Mesendoderm (in vitro differentiated cells): ENCODE results near the gene GPC4.

Experiments used
- DNase-seq: peaks from one replicate; pipeline ENCODE4 v3.0.0; 2013
- H2AK5ac ChIP-seq: 2 replicates; pipeline ENCODE4 v1.6.1; 2013; ENCODE audit warnings: low read length, inconsistent platforms
- H2BK120ac ChIP-seq: 2 replicates; pipeline ENCODE4 v1.6.1; 2013; ENCODE audit warnings: low read depth, mild to moderate bottlenecking, low read length, moderate library complexity, mixed read lengths
- H2BK15ac ChIP-seq: replicated peaks from 2 replicates; pipeline ENCODE4 v1.6.1; 2013; ENCODE audit warnings: low read depth, mild to moderate bottlenecking, moderate library complexity
- H2BK5ac ChIP-seq: 2 replicates; pipeline ENCODE4 v1.6.1; 2013; ENCODE audit warnings: low read length, inconsistent platforms
- H3K18ac ChIP-seq: 2 replicates; pipeline ENCODE4 v1.6.1; 2013; ENCODE audit warnings: mild to moderate bottlenecking, low read length, mixed read lengths
- H3K23ac ChIP-seq: one replicate; pipeline ENCODE4 v1.6.1; 2013; ENCODE audit warnings: low read length
- H3K27ac ChIP-seq: 2 replicates; pipeline ENCODE4 v1.5.1; 2013; ENCODE audit warnings: low read depth, mild to moderate bottlenecking, inconsistent platforms, low read length, moderate library complexity
- H3K27me3 ChIP-seq: 2 replicates; pipeline ENCODE4 v1.6.1; 2013; ENCODE audit warnings: low read length, control low read depth, mild to moderate bottlenecking, inconsistent platforms; ENCODE audit not compliant: insufficient read depth, poor library complexity
- H3K36me3 ChIP-seq: 2 replicates; pipeline ENCODE4 v1.6.1; 2013; ENCODE audit warnings: low read length, inconsistent platforms; ENCODE audit not compliant: control insufficient read depth, insufficient read depth
- H3K4ac ChIP-seq: one replicate; pipeline ENCODE4 v1.6.1; 2013; ENCODE audit warnings: low read depth, mild to moderate bottlenecking, low read length, moderate library complexity
- H3K4me1 ChIP-seq: 2 replicates; pipeline ENCODE4 v1.6.1; 2013; ENCODE audit warnings: low read depth, low read length, inconsistent platforms; ENCODE audit not compliant: control insufficient read depth
- H3K4me2 ChIP-seq: 2 replicates; pipeline ENCODE4 v1.6.1; 2013; ENCODE audit warnings: low read length
- H3K4me3 ChIP-seq: 2 replicates; pipeline ENCODE4 v1.5.1; 2013; ENCODE audit warnings: mild to moderate bottlenecking, low read length
- H3K56ac ChIP-seq: one replicate; pipeline ENCODE4 v1.6.1; 2013; ENCODE audit warnings: low read length
- H3K79me1 ChIP-seq: 2 replicates; pipeline ENCODE4 v1.6.1; 2013; ENCODE audit warnings: low read length, inconsistent platforms
- H3K79me2 ChIP-seq: 2 replicates; pipeline ENCODE4 v1.6.1; 2013; ENCODE audit warnings: mild to moderate bottlenecking, low read length; ENCODE audit not compliant: control insufficient read depth, insufficient read depth
- H3K9ac ChIP-seq: 2 replicates; pipeline ENCODE4 v1.6.1; 2013; ENCODE audit warnings: low read length, inconsistent platforms
- H4K5ac ChIP-seq: one replicate; pipeline ENCODE4 v1.6.1; 2013; ENCODE audit warnings: low read length
- H4K8ac ChIP-seq: one replicate; pipeline ENCODE4 v1.6.1; 2013; ENCODE audit warnings: low read depth, mild to moderate bottlenecking, control low read depth, low read length, moderate library complexity
- WGBS: extraction: QIAGEN DNeasy Blood & Tissue Kit; methylation state at CpG from one replicate; pipeline ENCODE4 v1.1.7; 2013; ENCODE audit warnings: low lambda C conversion rate, missing lambda C conversion rate; ENCODE audit not compliant: insufficient coverage; ENCODE audit errors: extremely low coverage; 5-methylcytosine and 5-hydroxymethylcytosine counted together

GPC4 gene

GRCh38 chrX:133437356-133437755, 22.1 kb upstream of the GPC4 start:
- H4K8ac ChIP-seq, result no peak overlapping the region
- H4K5ac ChIP-seq, result no peak overlapping the region
- no peak overlapping the region for H3K4me2 ChIP-seq
- H3K18ac ChIP-seq, result peak overlapping the region; percentile 45
- H2BK15ac ChIP-seq, result no peak overlapping the region
- no peak overlapping the region for H3K9ac ChIP-seq
- peak overlapping the region; percentile 87 for H3K4ac ChIP-seq
- no CpG with 5 or more reads among the region's 4 CpGs for WGBS
- no peaks in the 10 kb centered on the region for H3K27me3 ChIP-seq
- peak overlapping the region; percentile 34 for H3K56ac ChIP-seq
- H2BK120ac ChIP-seq, result no peak overlapping the region
- no peaks in the 10 kb centered on the region for H3K36me3 ChIP-seq
- no peaks in the 10 kb centered on the region for H3K79me2 ChIP-seq
- no peak overlapping the region for H2AK5ac ChIP-seq
- H2BK5ac ChIP-seq, result no peak overlapping the region
- peaks cover 6% of the 10 kb centered on the region for H3K4me1 ChIP-seq
- H3K4me3 ChIP-seq, result no peak overlapping the region
- H3K79me1 ChIP-seq, result no peaks in the 10 kb centered on the region
- no peak overlapping the region for H3K23ac ChIP-seq
- DNase-seq, result no peak
- no peak overlapping the region for H3K27ac ChIP-seq

GRCh38 chrX:133435544-133436124, 20.3 kb upstream of the GPC4 start:
- H3K4me2 ChIP-seq, result no peak overlapping the region
- no peak overlapping the region for H3K9ac ChIP-seq
- no peaks in the 10 kb centered on the region for H3K36me3 ChIP-seq
- H2BK120ac ChIP-seq, result no peak overlapping the region
- peaks cover 3% of the 10 kb centered on the region for H3K4me1 ChIP-seq
- no peaks in the 10 kb centered on the region for H3K79me1 ChIP-seq
- no CpG with 5 or more reads among the region's 6 CpGs for WGBS
- H3K56ac ChIP-seq, result peak overlapping the region; percentile 49
- H3K27ac ChIP-seq, result no peak overlapping the region
- H3K18ac ChIP-seq, result no peak overlapping the region
- H3K23ac ChIP-seq, result no peak overlapping the region
- no peak for DNase-seq
- H2BK5ac ChIP-seq, result no peak overlapping the region
- H3K27me3 ChIP-seq, result no peaks in the 10 kb centered on the region
- H3K4ac ChIP-seq, result no peak overlapping the region
- H2AK5ac ChIP-seq, result no peak overlapping the region
- no peak overlapping the region for H2BK15ac ChIP-seq
- no peak overlapping the region for H3K4me3 ChIP-seq
- H3K79me2 ChIP-seq, result no peaks in the 10 kb centered on the region
- H4K8ac ChIP-seq, result no peak overlapping the region
- H4K5ac ChIP-seq, result no peak overlapping the region

- H3K4ac ChIP-seq, result no peak overlapping the region
- no peak overlapping the region for H4K8ac ChIP-seq
- no peak overlapping the region for H4K5ac ChIP-seq
- no peak overlapping the region for H2BK15ac ChIP-seq
- no peaks in the 10 kb centered on the region for H3K36me3 ChIP-seq
- H3K4me3 ChIP-seq, result no peak overlapping the region
- H3K23ac ChIP-seq, result no peak overlapping the region
- no peak overlapping the region for H2AK5ac ChIP-seq
- WGBS, result no CpG with 5 or more reads among the region's 4 CpGs
- H3K4me2 ChIP-seq, result no peak overlapping the region
- no peak overlapping the region for H3K9ac ChIP-seq
- no peak for DNase-seq
- no peak overlapping the region for H2BK120ac ChIP-seq
- H3K79me2 ChIP-seq, result no peaks in the 10 kb centered on the region
- no peak overlapping the region for H3K18ac ChIP-seq
- H3K27me3 ChIP-seq, result no peaks in the 10 kb centered on the region
- no peaks in the 10 kb centered on the region for H3K79me1 ChIP-seq
- H3K27ac ChIP-seq, result no peak overlapping the region
- H2BK5ac ChIP-seq, result no peak overlapping the region
- H3K4me1 ChIP-seq, result peaks cover 3% of the 10 kb centered on the region
- no peak overlapping the region for H3K56ac ChIP-seq
Measured at GRCh38 chrX:133434197-133434820, 19.0 kb upstream of the GPC4 start.

- no peak overlapping the region for H2BK15ac ChIP-seq
- no peak overlapping the region for H4K5ac ChIP-seq
- no peak overlapping the region for H3K23ac ChIP-seq
- H2BK120ac ChIP-seq, result no peak overlapping the region
- no peak overlapping the region for H3K56ac ChIP-seq
- no peaks in the 10 kb centered on the region for H3K4me1 ChIP-seq
- H4K8ac ChIP-seq, result no peak overlapping the region
- no peak for DNase-seq
- no peaks in the 10 kb centered on the region for H3K79me1 ChIP-seq
- H3K18ac ChIP-seq, result no peak overlapping the region
- no peak overlapping the region for H3K27ac ChIP-seq
- no peak overlapping the region for H3K4me3 ChIP-seq
- no peak overlapping the region for H3K4ac ChIP-seq
- H3K27me3 ChIP-seq, result no peaks in the 10 kb centered on the region
- no peaks in the 10 kb centered on the region for H3K36me3 ChIP-seq
- peaks cover 2% of the 10 kb centered on the region for H3K79me2 ChIP-seq
- no CpG with 5 or more reads among the region's 2 CpGs for WGBS
- no peak overlapping the region for H2BK5ac ChIP-seq
- no peak overlapping the region for H2AK5ac ChIP-seq
- no peak overlapping the region for H3K4me2 ChIP-seq
- no peak overlapping the region for H3K9ac ChIP-seq
Measured at GRCh38 chrX:133419911-133420310, 4.6 kb upstream of the GPC4 start.

GRCh38 chrX:133418588-133418987, 3.3 kb upstream of the GPC4 start:
- no CpG with 5 or more reads among the region's 2 CpGs for WGBS
- Histone ChIP-seq H3K4me3 (no peak overlapping the region), H4K8ac (no peak overlapping the region), H4K5ac (no peak overlapping the region), H3K4me2 (no peak overlapping the region), H3K27ac (no peak overlapping the region), H3K9ac (no peak overlapping the region), H2BK15ac (no peak overlapping the region), H3K4me1 (no peaks in the 10 kb centered on the region), H2BK120ac (no peak overlapping the region), H3K79me1 (no peaks in the 10 kb centered on the region), H3K36me3 (no peaks in the 10 kb centered on the region), H3K56ac (no peak overlapping the region), H2AK5ac (no peak overlapping the region), H3K18ac (no peak overlapping the region), H3K4ac (no peak overlapping the region), H3K23ac (no peak overlapping the region), H2BK5ac (no peak overlapping the region), H3K79me2 (peaks cover 12% of the 10 kb centered on the region), H3K27me3 (no peaks in the 10 kb centered on the region)
- no peak for DNase-seq

GRCh38 chrX:133417364-133417763, 2.1 kb upstream of the GPC4 start:
- no peak overlapping the region for H3K4me3 ChIP-seq
- H3K79me1 ChIP-seq, result no peaks in the 10 kb centered on the region
- H3K4me2 ChIP-seq, result no peak overlapping the region
- no peak overlapping the region for H4K8ac ChIP-seq
- H3K36me3 ChIP-seq, result no peaks in the 10 kb centered on the region
- H3K27me3 ChIP-seq, result no peaks in the 10 kb centered on the region
- H3K18ac ChIP-seq, result peak overlapping the region; percentile 80
- H3K23ac ChIP-seq, result no peak overlapping the region
- no peak overlapping the region for H3K56ac ChIP-seq
- no peak overlapping the region for H3K27ac ChIP-seq
- no peak overlapping the region for H3K9ac ChIP-seq
- H2AK5ac ChIP-seq, result no peak overlapping the region
- no peak overlapping the region for H2BK15ac ChIP-seq
- peaks cover 24% of the 10 kb centered on the region for H3K79me2 ChIP-seq
- DNase-seq, result no peak
- no peak overlapping the region for H3K4ac ChIP-seq
- no CpG with 5 or more reads among the region's 6 CpGs for WGBS
- H2BK5ac ChIP-seq, result no peak overlapping the region
- no peaks in the 10 kb centered on the region for H3K4me1 ChIP-seq
- no peak overlapping the region for H2BK120ac ChIP-seq
- no peak overlapping the region for H4K5ac ChIP-seq
